ENCODE data around the gene HDAC5. TPM values are rescaled to one million over a fixed set of nuclear protein-coding genes. Genes with fewer than 3 reads are reported as not detected.

Gene HDAC5
- total and polyA plus RNA-seq, 2 of the 8 experiments (the other 6 are each of a cell fraction or from before 2014, with no cell fraction given) = 48.5 to 54.4 TPM

DNA sequence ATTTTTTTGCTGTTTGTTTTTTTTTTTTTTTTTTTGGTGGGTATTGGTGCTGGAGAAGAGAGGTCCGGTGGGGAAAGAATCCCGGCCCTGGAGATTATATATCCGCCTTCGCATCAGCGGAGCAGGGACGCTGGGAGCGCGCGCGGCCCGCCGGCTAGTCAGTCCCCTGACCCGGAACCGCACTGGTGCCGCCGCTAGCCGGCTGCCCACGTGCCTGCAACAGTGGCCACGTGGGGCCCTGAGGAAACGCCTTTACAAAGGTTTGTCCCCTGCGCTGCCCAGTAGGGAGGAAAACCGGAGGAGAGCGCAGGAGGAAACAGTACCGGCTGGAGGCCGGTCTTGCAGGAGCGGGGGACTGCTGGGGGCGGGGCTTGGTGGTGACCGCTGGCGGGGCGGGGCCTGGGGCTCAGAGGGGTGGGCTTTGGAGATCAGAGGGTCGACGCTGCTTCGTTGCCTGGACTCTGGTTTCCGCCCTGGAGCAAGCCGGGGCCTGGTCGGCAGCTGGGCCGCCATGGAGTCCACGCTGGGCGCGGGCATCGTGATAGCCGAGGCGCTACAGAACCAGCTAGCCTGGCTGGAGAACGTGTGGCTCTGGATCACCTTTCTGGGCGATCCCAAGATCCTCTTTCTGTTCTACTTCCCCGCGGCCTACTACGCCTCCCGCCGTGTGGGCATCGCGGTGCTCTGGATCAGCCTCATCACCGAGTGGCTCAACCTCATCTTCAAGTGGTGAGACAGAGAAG, 52.8 kb downstream of the HDAC5 start, which contains the start of gene G6PC3 (continued):
- TF ChIP-seq, protein P1, sequence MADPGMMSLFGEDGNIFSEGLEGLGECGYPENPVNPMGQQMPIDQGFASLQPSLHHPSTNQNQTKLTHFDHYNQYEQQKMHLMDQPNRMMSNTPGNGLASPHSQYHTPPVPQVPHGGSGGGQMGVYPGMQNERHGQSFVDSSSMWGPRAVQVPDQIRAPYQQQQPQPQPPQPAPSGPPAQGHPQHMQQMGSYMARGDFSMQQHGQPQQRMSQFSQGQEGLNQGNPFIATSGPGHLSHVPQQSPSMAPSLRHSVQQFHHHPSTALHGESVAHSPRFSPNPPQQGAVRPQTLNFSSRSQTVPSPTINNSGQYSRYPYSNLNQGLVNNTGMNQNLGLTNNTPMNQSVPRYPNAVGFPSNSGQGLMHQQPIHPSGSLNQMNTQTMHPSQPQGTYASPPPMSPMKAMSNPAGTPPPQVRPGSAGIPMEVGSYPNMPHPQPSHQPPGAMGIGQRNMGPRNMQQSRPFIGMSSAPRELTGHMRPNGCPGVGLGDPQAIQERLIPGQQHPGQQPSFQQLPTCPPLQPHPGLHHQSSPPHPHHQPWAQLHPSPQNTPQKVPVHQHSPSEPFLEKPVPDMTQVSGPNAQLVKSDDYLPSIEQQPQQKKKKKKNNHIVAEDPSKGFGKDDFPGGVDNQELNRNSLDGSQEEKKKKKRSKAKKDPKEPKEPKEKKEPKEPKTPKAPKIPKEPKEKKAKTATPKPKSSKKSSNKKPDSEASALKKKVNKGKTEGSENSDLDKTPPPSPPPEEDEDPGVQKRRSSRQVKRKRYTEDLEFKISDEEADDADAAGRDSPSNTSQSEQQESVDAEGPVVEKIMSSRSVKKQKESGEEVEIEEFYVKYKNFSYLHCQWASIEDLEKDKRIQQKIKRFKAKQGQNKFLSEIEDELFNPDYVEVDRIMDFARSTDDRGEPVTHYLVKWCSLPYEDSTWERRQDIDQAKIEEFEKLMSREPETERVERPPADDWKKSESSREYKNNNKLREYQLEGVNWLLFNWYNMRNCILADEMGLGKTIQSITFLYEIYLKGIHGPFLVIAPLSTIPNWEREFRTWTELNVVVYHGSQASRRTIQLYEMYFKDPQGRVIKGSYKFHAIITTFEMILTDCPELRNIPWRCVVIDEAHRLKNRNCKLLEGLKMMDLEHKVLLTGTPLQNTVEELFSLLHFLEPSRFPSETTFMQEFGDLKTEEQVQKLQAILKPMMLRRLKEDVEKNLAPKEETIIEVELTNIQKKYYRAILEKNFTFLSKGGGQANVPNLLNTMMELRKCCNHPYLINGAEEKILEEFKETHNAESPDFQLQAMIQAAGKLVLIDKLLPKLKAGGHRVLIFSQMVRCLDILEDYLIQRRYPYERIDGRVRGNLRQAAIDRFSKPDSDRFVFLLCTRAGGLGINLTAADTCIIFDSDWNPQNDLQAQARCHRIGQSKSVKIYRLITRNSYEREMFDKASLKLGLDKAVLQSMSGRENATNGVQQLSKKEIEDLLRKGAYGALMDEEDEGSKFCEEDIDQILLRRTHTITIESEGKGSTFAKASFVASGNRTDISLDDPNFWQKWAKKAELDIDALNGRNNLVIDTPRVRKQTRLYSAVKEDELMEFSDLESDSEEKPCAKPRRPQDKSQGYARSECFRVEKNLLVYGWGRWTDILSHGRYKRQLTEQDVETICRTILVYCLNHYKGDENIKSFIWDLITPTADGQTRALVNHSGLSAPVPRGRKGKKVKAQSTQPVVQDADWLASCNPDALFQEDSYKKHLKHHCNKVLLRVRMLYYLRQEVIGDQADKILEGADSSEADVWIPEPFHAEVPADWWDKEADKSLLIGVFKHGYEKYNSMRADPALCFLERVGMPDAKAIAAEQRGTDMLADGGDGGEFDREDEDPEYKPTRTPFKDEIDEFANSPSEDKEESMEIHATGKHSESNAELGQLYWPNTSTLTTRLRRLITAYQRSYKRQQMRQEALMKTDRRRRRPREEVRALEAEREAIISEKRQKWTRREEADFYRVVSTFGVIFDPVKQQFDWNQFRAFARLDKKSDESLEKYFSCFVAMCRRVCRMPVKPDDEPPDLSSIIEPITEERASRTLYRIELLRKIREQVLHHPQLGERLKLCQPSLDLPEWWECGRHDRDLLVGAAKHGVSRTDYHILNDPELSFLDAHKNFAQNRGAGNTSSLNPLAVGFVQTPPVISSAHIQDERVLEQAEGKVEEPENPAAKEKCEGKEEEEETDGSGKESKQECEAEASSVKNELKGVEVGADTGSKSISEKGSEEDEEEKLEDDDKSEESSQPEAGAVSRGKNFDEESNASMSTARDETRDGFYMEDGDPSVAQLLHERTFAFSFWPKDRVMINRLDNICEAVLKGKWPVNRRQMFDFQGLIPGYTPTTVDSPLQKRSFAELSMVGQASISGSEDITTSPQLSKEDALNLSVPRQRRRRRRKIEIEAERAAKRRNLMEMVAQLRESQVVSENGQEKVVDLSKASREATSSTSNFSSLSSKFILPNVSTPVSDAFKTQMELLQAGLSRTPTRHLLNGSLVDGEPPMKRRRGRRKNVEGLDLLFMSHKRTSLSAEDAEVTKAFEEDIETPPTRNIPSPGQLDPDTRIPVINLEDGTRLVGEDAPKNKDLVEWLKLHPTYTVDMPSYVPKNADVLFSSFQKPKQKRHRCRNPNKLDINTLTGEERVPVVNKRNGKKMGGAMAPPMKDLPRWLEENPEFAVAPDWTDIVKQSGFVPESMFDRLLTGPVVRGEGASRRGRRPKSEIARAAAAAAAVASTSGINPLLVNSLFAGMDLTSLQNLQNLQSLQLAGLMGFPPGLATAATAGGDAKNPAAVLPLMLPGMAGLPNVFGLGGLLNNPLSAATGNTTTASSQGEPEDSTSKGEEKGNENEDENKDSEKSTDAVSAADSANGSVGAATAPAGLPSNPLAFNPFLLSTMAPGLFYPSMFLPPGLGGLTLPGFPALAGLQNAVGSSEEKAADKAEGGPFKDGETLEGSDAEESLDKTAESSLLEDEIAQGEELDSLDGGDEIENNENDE (IDR thresholded peaks at IDR 0.05; ENCODE audit: insufficient replicate concordance, low read length) = no peak
- TF ChIP-seq POLR2AphosphoS5 (IDR thresholded peaks at IDR 0.05; ENCODE audit: low read depth, low read length) (peak; percentile 96), EP300 (IDR thresholded peaks at IDR 0.05; ENCODE audit: borderline replicate concordance in 1 of 2, low read depth in 2 of 2, low read length in 2 of 2) (peak; percentile 6 to 84), TBP (IDR thresholded peaks at IDR 0.05; ENCODE audit: low read depth, low read length) (peak; percentile 79), BACH1 (IDR thresholded peaks at IDR 0.05; ENCODE audit: low read length) (no peak), HDAC2 (IDR thresholded peaks at IDR 0.05; ENCODE audit: borderline replicate concordance in 1 of 2, low read depth in 2 of 2, low read length in 2 of 2) (no peak)
- TF ChIP-seq, protein P2, sequence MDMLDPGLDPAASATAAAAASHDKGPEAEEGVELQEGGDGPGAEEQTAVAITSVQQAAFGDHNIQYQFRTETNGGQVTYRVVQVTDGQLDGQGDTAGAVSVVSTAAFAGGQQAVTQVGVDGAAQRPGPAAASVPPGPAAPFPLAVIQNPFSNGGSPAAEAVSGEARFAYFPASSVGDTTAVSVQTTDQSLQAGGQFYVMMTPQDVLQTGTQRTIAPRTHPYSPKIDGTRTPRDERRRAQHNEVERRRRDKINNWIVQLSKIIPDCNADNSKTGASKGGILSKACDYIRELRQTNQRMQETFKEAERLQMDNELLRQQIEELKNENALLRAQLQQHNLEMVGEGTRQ (IDR thresholded peaks at IDR 0.05; ENCODE audit: low read length) = peak; percentile 98
- TF ChIP-seq, protein P3, sequence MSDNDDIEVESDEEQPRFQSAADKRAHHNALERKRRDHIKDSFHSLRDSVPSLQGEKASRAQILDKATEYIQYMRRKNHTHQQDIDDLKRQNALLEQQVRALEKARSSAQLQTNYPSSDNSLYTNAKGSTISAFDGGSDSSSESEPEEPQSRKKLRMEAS (IDR thresholded peaks at IDR 0.05) = peak; percentile 99

All from H1 (cell line).